B cell (primary cell): ENCODE results near the gene DENR. TPM values are rescaled to one million over a fixed set of nuclear protein-coding genes. Genes with fewer than 3 reads are reported as not detected.

Source experiments
- ATAC-seq: fragments of 200-7000 bp; cut with Tn5 transposase; one replicate; pipeline ENCODE4 v1.10.0; 2021; ENCODE audit warnings: low read depth, mild to moderate bottlenecking, moderate number of reproducible peaks, moderate library complexity
- CTCF ChIA-PET: fragments of 350-600 bp; sonication (Branson Sonifier 250); formaldehyde crosslinking; loops from one replicate; lab custom pipeline; 2021; ENCODE audit warnings: antibody characterized with exemption, inconsistent platforms; lab: Charles Lee
- POLR2A ChIA-PET: fragments of 350-600 bp; sonication (Branson Sonifier 250); formaldehyde crosslinking; loops from one replicate; lab custom pipeline; 2021; ENCODE audit warnings: antibody characterized with exemption; lab: Charles Lee
- DNase-seq: peaks from one replicate; pipeline ENCODE4 v3.0.0; 2013
- H2AFZ ChIP-seq: 2 replicates; pipeline ENCODE4 v1.6.1; 2012; ENCODE audit warnings: mild to moderate bottlenecking, low read depth, low read length; ENCODE audit not compliant: insufficient read depth, poor library complexity, severe bottlenecking
- H3K27ac ChIP-seq, 2 donors: 1 replicate in 1 of 2; 2 replicates in 1 of 2; pipeline ENCODE4 v1.5.1; 2012 to 2013; ENCODE audit warnings: low read length in 2 of 2, mild to moderate bottlenecking in 2 of 2, moderate library complexity in 1 of 2
- H3K27me3 ChIP-seq, 4 experiments: fragments of 200-600 bp in 1 of 4; sonication (generic) in 1 of 4; replicated peaks in 1 of 4; 1 replicate in 2 of 4; 2 replicates in 2 of 4; pipeline versions ENCODE4 v1.6.1 to v1.7.0; 2013 to 2016; ENCODE audit warnings: low read length in 3 of 4, mild to moderate bottlenecking in 2 of 4, mixed read lengths in 1 of 4, moderate library complexity in 1 of 4; ENCODE audit not compliant: insufficient read depth in 4 of 4, control insufficient read depth in 3 of 4; ENCODE audit errors: control extremely low read depth in 1 of 4
- H3K36me3 ChIP-seq, 2 experiments: replicated peaks in 1 of 2; 1 replicate in 1 of 2; 2 replicates in 1 of 2; pipeline versions ENCODE4 v1.6.1 to v1.7.1; 2013; ENCODE audit warnings: low read length in 1 of 2; ENCODE audit not compliant: insufficient read depth in 2 of 2, control insufficient read depth in 1 of 2; ENCODE audit errors: control extremely low read depth in 1 of 2, extremely low read depth in 1 of 2
- H3K4me1 ChIP-seq, 2 donors: fragments of 200-600 bp in 1 of 2; sonication (generic) in 1 of 2; 1 replicate in 1 of 2; 2 replicates in 1 of 2; pipeline versions ENCODE4 v1.5.1 to v1.6.1; 2013 to 2017; ENCODE audit warnings: low read length in 2 of 2; ENCODE audit not compliant: control insufficient read depth in 2 of 2, insufficient read depth in 2 of 2
- H3K4me2 ChIP-seq: replicated peaks from 2 replicates; pipeline ENCODE3; 2012; ENCODE audit warnings: mild to moderate bottlenecking, low read depth, low read length; ENCODE audit not compliant: poor library complexity, severe bottlenecking
- H3K4me3 ChIP-seq, 5 experiments: fragments of 200-600 bp in 1 of 5; sonication (generic) in 1 of 5; 1 replicate in 3 of 5; 2 replicates in 2 of 5; pipeline versions ENCODE4 v1.5.1 to v1.7.0; 2011 to 2016; ENCODE audit warnings: low read length in 4 of 5, mild to moderate bottlenecking in 4 of 5, low read depth in 2 of 5, control low read depth in 1 of 5, moderate library complexity in 1 of 5; ENCODE audit not compliant: insufficient read depth in 1 of 5; ENCODE audit errors: control extremely low read depth in 1 of 5, extremely low read depth in 1 of 5
- H3K79me2 ChIP-seq: fragments of 200-600 bp; sonication (generic); one replicate; pipeline ENCODE4 v1.6.0; 2016; ENCODE audit warnings: low read length; ENCODE audit not compliant: control insufficient read depth, insufficient read depth
- H3K9ac ChIP-seq: fragments of 200-600 bp; sonication (generic); 2 replicates; pipeline ENCODE4 v1.6.1; 2017; ENCODE audit warnings: mild to moderate bottlenecking, low read length, moderate library complexity
- H3K9me3 ChIP-seq, 3 donors: one replicate each; pipeline versions ENCODE4 v1.6.1 to v1.7.1; 2013; ENCODE audit warnings: low read length in 2 of 3; ENCODE audit not compliant: control insufficient read depth in 2 of 3, insufficient read depth in 1 of 3; ENCODE audit errors: control extremely low read depth in 1 of 3
- H4K20me1 ChIP-seq: 2 replicates; pipeline ENCODE4 v1.6.0; 2012; ENCODE audit warnings: mild to moderate bottlenecking, low read length; ENCODE audit not compliant: insufficient read depth, control insufficient read depth, poor library complexity, severe bottlenecking
- H3K27ac Mint-ChIP-seq: one replicate; pipeline ENCODE4 v1.8.0; 2021; ENCODE audit warnings: mixed read lengths
- H3K27me3 Mint-ChIP-seq: one replicate; pipeline ENCODE4 v1.8.0; 2021; ENCODE audit warnings: mixed read lengths
- H3K4me1 Mint-ChIP-seq: one replicate; pipeline ENCODE4 v1.8.0; 2021; ENCODE audit warnings: mixed read lengths
- H3K4me3 Mint-ChIP-seq: one replicate; pipeline ENCODE4 v1.8.0; 2021; ENCODE audit warnings: mixed read lengths
- H3K9me3 Mint-ChIP-seq: one replicate; pipeline ENCODE4 v1.8.0; 2022; ENCODE audit warnings: mixed read lengths; ENCODE audit not compliant: insufficient read depth
- CTCF ChIP-seq: fragments of 200-600 bp; IDR thresholded peaks from one replicate; pipeline ENCODE4 v1.8.0; 2022; ENCODE audit warnings: antibody characterized with exemption, mild to moderate bottlenecking
- EZH2 ChIP-seq: IDR thresholded peaks from 2 replicates; pipeline ENCODE4 v1.6.1; 2012; ENCODE audit warnings: borderline replicate concordance, low read depth, mild to moderate bottlenecking, moderate library complexity, low read length; ENCODE audit not compliant: insufficient read depth, poor library complexity, severe bottlenecking
- WGBS: methylation state at CpG from one replicate; pipeline ENCODE4 v1.1.5; 2013; ENCODE audit warnings: missing lambda C conversion rate; ENCODE audit not compliant: insufficient coverage; 5-methylcytosine and 5-hydroxymethylcytosine counted together
- intact Hi-C: fragments of 100-400 bp; cut with micrococcal nuclease; formaldehyde crosslinking; loops from one replicate; pipeline ENCODE4 v1.10.0; 2022
- polyA plus RNA-seq: library from polyadenylated mRNA; depleted of rRNA; stranded (reverse); fragments of >200 nt; gene quantifications from 2 replicates; pipeline ENCODE4 v1.2.3, GENCODE V29; 2012
- total RNA-seq, 2 donors: library from RNA; stranded (reverse); fragments of 120-200 nt in 1 of 2; gene quantifications; 1 replicate in 1 of 2; 2 replicates in 1 of 2; pipeline versions ENCODE4 v1.2.3 to v1.2.4, GENCODE V29; 2013 to 2022

The DENR gene
- total and polyA plus RNA-seq, 2 donors (not counting 1 experiment from before 2014, with no cell fraction given) = 14.0 to 54.5 TPM

DNA sequence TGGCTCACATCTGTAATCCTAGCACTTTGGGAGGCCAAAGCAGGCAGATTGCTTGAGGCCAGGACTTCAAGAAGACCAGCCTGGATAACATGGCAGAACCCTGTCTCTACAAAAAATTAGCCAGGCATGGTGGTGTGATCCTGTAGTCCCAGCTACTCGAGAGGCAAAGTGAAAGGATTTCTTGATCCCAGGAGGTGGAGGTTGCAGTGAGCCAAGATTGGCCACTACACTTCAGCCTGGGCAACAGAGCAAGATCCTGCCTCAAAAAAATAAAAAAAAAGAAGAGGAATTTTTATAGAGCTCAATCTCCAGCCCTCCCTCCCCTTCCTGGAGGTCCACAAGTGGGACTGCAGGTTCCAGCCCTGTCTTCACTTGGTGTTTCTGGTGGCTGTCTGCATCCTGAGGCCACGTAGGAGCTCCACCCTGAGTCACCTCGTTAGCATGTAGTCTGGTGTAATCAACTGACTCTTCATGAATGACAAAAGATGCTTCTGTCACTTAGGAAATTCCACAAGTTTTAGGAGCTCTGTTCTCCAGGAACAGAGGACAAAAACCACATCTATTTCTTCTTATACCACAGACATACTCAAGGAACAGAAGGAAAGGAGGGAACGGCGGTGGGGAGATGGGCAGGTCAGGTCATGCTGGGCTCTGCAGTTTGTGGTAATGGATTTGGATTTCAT, 37.9 kb downstream of the DENR start:
- no peaks in the 10 kb centered on the region for H3K9me3 ChIP-seq
- TF ChIP-seq CTCF (no peak), EZH2 (no peak)
- H3K27ac ChIP-seq = no peak overlapping the region
- ATAC-seq (no peak), DNase-seq (no peak)
- H2AFZ ChIP-seq = no peak overlapping the region
- H3K4me1 ChIP-seq = peaks cover 3 to 6% of the 10 kb centered on the region in 2 donors
- Mint-ChIP-seq H3K27me3 (no peaks in the 10 kb centered on the region), H3K4me1 (peaks cover 5% of the 10 kb centered on the region), H3K4me3 (no peak overlapping the region), H3K27ac (no peak overlapping the region), H3K9me3 (no peaks in the 10 kb centered on the region)
- no peaks in the 10 kb centered on the region for H4K20me1 ChIP-seq
- intact Hi-C loops = no loop called here
- H3K4me3 ChIP-seq = no peak overlapping the region
- no peaks in the 10 kb centered on the region for H3K27me3 ChIP-seq
- H3K4me2 ChIP-seq = no peak overlapping the region
- no peak overlapping the region for H3K9ac ChIP-seq
- H3K79me2 ChIP-seq = peaks cover 4% of the 10 kb centered on the region
- POLR2A ChIA-PET = no interaction called here
- 100% methylated on average over 2 of the region's 5 CpGs for WGBS
- CTCF ChIA-PET = interaction anchor here (0.6 to 7.4 kb wide), 6 partner anchors 9 to 163 kb away, joined by 3 to 93 read pairs (median 6); partner anchors contain the start of gene HIP1R
- no peaks in the 10 kb centered on the region for H3K36me3 ChIP-seq

DNA sequence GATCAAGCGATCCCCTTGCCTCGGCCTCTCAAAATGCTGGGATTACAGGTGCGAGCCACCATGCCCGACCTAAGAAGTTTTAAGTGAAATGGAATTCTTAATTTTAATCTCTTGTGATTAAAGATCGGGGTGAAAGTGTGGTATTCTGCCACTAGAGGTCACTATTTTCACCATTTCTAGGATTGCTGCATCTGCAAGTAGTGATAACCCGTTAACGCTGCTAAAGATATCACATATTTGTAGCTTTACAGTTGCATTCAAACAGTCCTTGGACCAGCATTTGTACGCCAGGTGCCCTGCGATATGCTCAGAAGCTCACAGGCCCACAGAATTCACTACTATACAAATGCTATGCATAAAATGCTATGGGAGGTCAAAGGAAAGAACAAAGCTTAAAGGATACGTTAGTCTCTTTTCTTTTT, 41.1 kb downstream of the DENR start:
- Histone ChIP-seq H3K9me3 (no peaks in the 10 kb centered on the region), H3K4me1 (peaks cover 3 to 6% of the 10 kb centered on the region in 2 donors), H3K27me3 (no peaks in the 10 kb centered on the region), H3K27ac (no peak overlapping the region), H4K20me1 (no peaks in the 10 kb centered on the region), H2AFZ (peak overlapping the region; percentile 48), H3K9ac (no peak overlapping the region), H3K4me2 (peak overlapping the region; percentile 49), H3K36me3 (no peaks in the 10 kb centered on the region), H3K4me3 (no peak overlapping the region), H3K79me2 (peaks cover 4% of the 10 kb centered on the region)
- Mint-ChIP-seq H3K9me3 (no peaks in the 10 kb centered on the region), H3K27me3 (no peaks in the 10 kb centered on the region), H3K4me1 (peaks cover 4% of the 10 kb centered on the region), H3K27ac (no peak overlapping the region), H3K4me3 (no peak overlapping the region)
- TF ChIP-seq EZH2 = no peak
- peak; percentile 86 for TF ChIP-seq CTCF
- DNase-seq = peak; percentile 76
- intact Hi-C loops = loop anchor here (1.0 kb wide), 4 partner anchors 20 to 159 kb away; no protein-coding TSS in a partner anchor
- WGBS = 20% methylated on average over 2 of the region's 10 CpGs
- POLR2A ChIA-PET = interaction anchor here (0.6 to 2.1 kb wide), 7 partner anchors 19 to 159 kb away, joined by 3 to 10 read pairs (median 4); no protein-coding TSS in a partner anchor
- CTCF ChIA-PET = interaction anchor here (0.6 to 7.4 kb wide), 48 partner anchors 8 to 444 kb away, joined by 3 to 101 read pairs (median 6); partner anchors contain the start of genes HIP1R and MPHOSPH9
- peak; percentile 86 for ATAC-seq
